Esophagus squamous epithelium (tissue), 5 donors: ENCODE results near the gene APBA2. TPM values are rescaled to one million over a fixed set of nuclear protein-coding genes. Genes with fewer than 3 reads are reported as not detected.

Experiments used
- DNase-seq: peaks from one replicate; lab custom pipeline; 2025; lab: John Stamatoyannopoulos, UW
- H3K27ac ChIP-seq, 4 donors: fragments of 200-600 bp; sonication (generic); one replicate each; pipeline ENCODE4 v1.5.1; 2016 to 2019; ENCODE audit warnings: mild to moderate bottlenecking in 1 of 4
- H3K27me3 ChIP-seq, 4 donors: fragments of 200-600 bp; sonication (generic); 1 replicate in 3 of 4; 2 replicates in 1 of 4; pipeline versions ENCODE4 v1.5.1 to v1.6.0; 2017 to 2021; ENCODE audit warnings: antibody characterized with exemption in 1 of 4
- H3K36me3 ChIP-seq, 3 donors: fragments of 200-600 bp; sonication (generic); one replicate each; pipeline ENCODE4 v1.5.1; 2016 to 2019
- H3K4me1 ChIP-seq, 3 donors: fragments of 200-600 bp; sonication (generic); one replicate each; pipeline ENCODE4 v1.5.1; 2017 to 2019
- H3K4me3 ChIP-seq, 4 donors: fragments of 200-600 bp; sonication (generic); 1 replicate in 3 of 4; 2 replicates in 1 of 4; pipeline ENCODE4 v1.5.1; 2016 to 2019; ENCODE audit warnings: mild to moderate bottlenecking in 2 of 4, moderate library complexity in 1 of 4
- H3K9me3 ChIP-seq, 3 donors: fragments of 200-600 bp; sonication (generic); one replicate each; pipeline ENCODE4 v1.5.1; 2016 to 2019
- POLR2A ChIP-seq, 4 donors: fragments of 450-650 bp; IDR thresholded peaks; one replicate each; pipeline ENCODE4 v1.6.1; 2017; ENCODE audit warnings: antibody characterized with exemption in 4 of 4, mild to moderate bottlenecking in 4 of 4, moderate library complexity in 3 of 4
- WGBS, 2 donors: methylation state at CpG; one replicate each; pipeline ENCODE4 v1.1.5; 2018; 5-methylcytosine and 5-hydroxymethylcytosine counted together
- intact Hi-C: fragments of 100-400 bp; cut with DNase I; formaldehyde crosslinking; loops from one replicate; pipeline ENCODE4 v1.15.0; 2022
- total RNA-seq, 4 donors: library from RNA; depleted of rRNA; stranded (reverse); fragments of >200 nt; gene quantifications; one replicate each; pipeline ENCODE4 v1.1.0, GENCODE V29; 2016
- TF ChIP-seq, protein P1 (sequence below), 6 experiments: fragments of 450-650 bp in 4 of 6; fragments of 200-600 bp in 2 of 6; sonication (generic) in 2 of 6; IDR thresholded peaks; one replicate each; pipeline ENCODE4 v1.5.1; 2016 to 2019; ENCODE audit warnings: antibody characterized with exemption in 6 of 6, mild to moderate bottlenecking in 4 of 6, moderate library complexity in 4 of 6
- donor health status: DM: yes; HTN: yes; CAD: no.

Gene APBA2
- total RNA-seq, 4 donors from 2014 or later = 0.82 to 9.9 (median 1.6) TPM

DNA sequence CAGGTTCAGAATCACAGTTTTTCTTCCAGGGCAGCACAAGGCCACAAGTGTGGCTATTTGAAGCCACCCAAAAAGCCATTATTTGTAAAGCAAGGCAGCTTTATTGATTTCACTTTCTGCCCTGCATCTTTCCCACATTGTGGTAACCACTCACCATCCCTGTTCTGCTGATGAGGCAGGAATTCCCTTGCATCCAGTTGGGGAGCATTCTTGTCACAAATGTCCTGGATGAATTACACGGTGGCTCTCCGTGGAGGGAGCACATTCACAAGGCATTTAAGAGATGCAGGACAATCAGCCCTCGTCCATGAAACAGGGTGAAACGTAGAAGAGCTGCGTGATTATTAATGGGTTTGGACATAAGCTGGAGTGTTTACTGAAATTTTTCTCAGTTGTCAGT is 111.2 kb downstream of the APBA2 start:
- Histone ChIP-seq H3K27me3 (no peaks in the 10 kb centered on the region), H3K27ac (no peak overlapping the region), H3K36me3 (no peaks in the 10 kb centered on the region), H3K9me3 (no peaks in the 10 kb centered on the region), H3K4me3 (no peak overlapping the region), H3K4me1 (peaks cover 0 to 8% (median 0%) of the 10 kb centered on the region in 3 donors)
- no peak for DNase-seq
- 77 to 85% methylated on average over 3 to 5 of the region's 5 CpGs for WGBS, 2 donors
- intact Hi-C loops = no loop called here
- no peak for TF ChIP-seq POLR2A (IDR thresholded peaks at IDR 0.05)
- TF ChIP-seq, protein P1, sequence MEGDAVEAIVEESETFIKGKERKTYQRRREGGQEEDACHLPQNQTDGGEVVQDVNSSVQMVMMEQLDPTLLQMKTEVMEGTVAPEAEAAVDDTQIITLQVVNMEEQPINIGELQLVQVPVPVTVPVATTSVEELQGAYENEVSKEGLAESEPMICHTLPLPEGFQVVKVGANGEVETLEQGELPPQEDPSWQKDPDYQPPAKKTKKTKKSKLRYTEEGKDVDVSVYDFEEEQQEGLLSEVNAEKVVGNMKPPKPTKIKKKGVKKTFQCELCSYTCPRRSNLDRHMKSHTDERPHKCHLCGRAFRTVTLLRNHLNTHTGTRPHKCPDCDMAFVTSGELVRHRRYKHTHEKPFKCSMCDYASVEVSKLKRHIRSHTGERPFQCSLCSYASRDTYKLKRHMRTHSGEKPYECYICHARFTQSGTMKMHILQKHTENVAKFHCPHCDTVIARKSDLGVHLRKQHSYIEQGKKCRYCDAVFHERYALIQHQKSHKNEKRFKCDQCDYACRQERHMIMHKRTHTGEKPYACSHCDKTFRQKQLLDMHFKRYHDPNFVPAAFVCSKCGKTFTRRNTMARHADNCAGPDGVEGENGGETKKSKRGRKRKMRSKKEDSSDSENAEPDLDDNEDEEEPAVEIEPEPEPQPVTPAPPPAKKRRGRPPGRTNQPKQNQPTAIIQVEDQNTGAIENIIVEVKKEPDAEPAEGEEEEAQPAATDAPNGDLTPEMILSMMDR (IDR thresholded peaks at IDR 0.05) = no peak

DNA sequence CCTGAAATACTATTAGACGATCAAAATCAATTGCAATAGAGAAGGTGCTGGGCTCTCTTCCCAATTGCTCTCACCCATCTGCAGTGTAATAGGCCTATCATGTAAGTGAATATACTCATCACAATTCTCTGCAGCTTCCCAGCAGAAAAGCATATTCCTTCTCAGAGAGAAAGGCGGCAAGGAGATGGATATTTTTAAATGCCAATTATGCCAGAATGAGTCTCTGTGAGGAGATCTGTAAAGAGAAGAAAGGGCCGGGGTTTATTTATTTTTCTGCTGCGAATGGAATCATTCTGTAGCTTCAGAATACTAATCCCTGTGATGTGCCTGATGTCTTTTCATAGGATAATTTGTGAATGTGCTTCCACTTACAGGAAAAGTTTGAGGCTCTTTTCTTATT is 112.0 kb downstream of the APBA2 start:
- H3K9me3 ChIP-seq = no peaks in the 10 kb centered on the region
- no peak overlapping the region for H3K27ac ChIP-seq
- DNase-seq = no peak
- intact Hi-C loops = no loop called here
- TF ChIP-seq POLR2A (IDR thresholded peaks at IDR 0.05) = no peak
- TF ChIP-seq, protein P1 (IDR thresholded peaks at IDR 0.05) = no peak
- H3K27me3 ChIP-seq = no peaks in the 10 kb centered on the region
- 78 to 81% methylated on average over 4 of the region's 4 CpGs for WGBS, 2 donors
- no peak overlapping the region for H3K4me3 ChIP-seq
- no peaks in the 10 kb centered on the region for H3K36me3 ChIP-seq
- H3K4me1 ChIP-seq = peaks cover 0 to 4% (median 0%) of the 10 kb centered on the region in 3 donors

DNA sequence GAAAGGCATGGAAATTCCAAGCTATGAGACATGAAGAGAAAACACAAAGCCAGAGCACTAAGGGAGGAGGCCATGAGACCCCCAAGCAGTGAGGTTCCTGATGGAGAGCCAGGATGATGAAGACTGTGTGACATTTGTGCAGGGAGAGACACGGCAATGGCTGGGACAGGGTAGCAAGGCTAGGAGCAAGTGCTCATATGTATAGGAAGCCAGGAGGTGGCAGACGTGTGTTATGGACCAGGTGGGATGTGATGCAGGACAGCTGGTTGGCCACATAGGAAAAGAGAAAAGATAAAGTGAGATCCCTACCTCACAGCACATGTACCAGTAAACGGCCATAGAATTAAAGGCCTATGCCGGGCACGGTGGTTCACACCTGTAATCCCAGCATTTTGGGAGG is 112.7 kb downstream of the APBA2 start:
- Histone ChIP-seq H3K27ac (no peak overlapping the region), H3K36me3 (no peaks in the 10 kb centered on the region), H3K4me1 (no peaks in the 10 kb centered on the region), H3K9me3 (no peaks in the 10 kb centered on the region), H3K27me3 (no peaks in the 10 kb centered on the region), H3K4me3 (no peak overlapping the region)
- intact Hi-C loops = no loop called here
- WGBS, 2 donors = 90 to 95% methylated on average over 5 of the region's 5 CpGs
- no peak for DNase-seq
- no peak for TF ChIP-seq POLR2A (IDR thresholded peaks at IDR 0.05)
- TF ChIP-seq, protein P1 (IDR thresholded peaks at IDR 0.05) = no peak

DNA sequence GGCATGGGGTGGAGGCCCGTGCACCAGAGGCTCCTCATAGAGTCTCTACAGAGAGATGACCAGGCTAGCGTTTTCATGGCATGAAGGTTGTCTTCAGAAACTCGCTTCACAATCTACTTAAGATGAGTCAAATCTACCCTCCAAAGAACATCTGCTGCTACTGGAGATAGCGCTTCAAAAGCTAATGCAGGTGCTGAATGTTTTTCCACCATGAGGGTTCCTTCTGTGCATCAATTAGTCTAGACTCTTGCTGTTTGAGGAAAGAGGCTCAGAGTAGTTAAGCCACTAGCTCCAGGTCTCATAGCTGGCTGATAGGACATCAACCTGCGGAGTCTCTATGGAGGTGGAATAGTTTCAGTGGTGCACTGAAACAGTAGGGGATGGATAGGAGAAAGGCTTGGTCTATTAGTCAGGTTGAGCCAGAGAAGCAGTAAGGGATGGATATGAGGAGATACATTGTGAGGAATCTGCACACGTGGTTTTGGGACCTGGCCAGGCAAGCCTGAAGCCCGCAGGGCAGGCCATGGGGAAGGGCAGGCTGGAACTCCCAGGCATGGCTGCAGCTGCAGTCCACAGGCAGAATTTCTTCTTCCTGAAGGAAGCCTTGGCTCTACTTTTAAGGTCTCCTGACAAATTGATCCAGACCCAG is 117.5 kb downstream of the APBA2 start:
- Histone ChIP-seq H3K27me3 (no peaks in the 10 kb centered on the region), H3K36me3 (no peaks in the 10 kb centered on the region), H3K27ac (no peak overlapping the region), H3K4me1 (no peaks in the 10 kb centered on the region), H3K9me3 (no peaks in the 10 kb centered on the region), H3K4me3 (no peak overlapping the region)
- intact Hi-C loops = no loop called here
- DNase-seq = no peak
- WGBS, 2 donors = 74 to 84% methylated on average over 7 of the region's 7 CpGs
- TF ChIP-seq POLR2A (IDR thresholded peaks at IDR 0.05) = no peak
- TF ChIP-seq, protein P1 (IDR thresholded peaks at IDR 0.05) = no peak

- Histone ChIP-seq H3K27me3 (no peaks in the 10 kb centered on the region), H3K27ac (no peak overlapping the region), H3K4me3 (no peak overlapping the region), H3K9me3 (no peaks in the 10 kb centered on the region), H3K4me1 (no peaks in the 10 kb centered on the region), H3K36me3 (no peaks in the 10 kb centered on the region)
- no peak for DNase-seq
- intact Hi-C loops = no loop called here
- 53% methylated on average over 2 of the region's 2 CpGs; no CpG with 5 or more reads in 1 of the 2 donors for WGBS, 2 donors
- TF ChIP-seq POLR2A (IDR thresholded peaks at IDR 0.05) = no peak
- TF ChIP-seq, protein P1 (IDR thresholded peaks at IDR 0.05) = no peak
Measured at GRCh38 chr15:29003840-29004233, 118.1 kb downstream of the APBA2 start.
